SU-DHL-6 (cell line): Measurements from ENCODE around the gene KRTAP5-3.

ENCODE experiments used
- H2AFZ ChIP-seq: fragments of 200-600 bp; sonication (generic); 2 replicates; pipeline ENCODE4 v1.6.1; 2014; ENCODE audit warnings: low read depth, mild to moderate bottlenecking, moderate library complexity, mixed read lengths, antibody characterized with exemption, low read length; ENCODE audit not compliant: severe bottlenecking
- H3F3A ChIP-seq: fragments of 200-600 bp; shearing (Covaris generic); 2 replicates; pipeline ENCODE4 v1.6.0; 2016; ENCODE audit warnings: antibody characterized with exemption, mild to moderate bottlenecking; ENCODE audit not compliant: insufficient read depth
- H3K27ac ChIP-seq: fragments of 200-600 bp; sonication (generic); 2 replicates; pipeline ENCODE4 v1.5.1; 2016; ENCODE audit warnings: low read depth, mild to moderate bottlenecking, low read length, moderate library complexity, mixed read lengths
- H3K27me3 ChIP-seq: fragments of 200-600 bp; sonication (generic), shearing (Covaris generic); 2 replicates; pipeline ENCODE4 v1.6.0; 2014; ENCODE audit warnings: mild to moderate bottlenecking, low read length
- H3K36me3 ChIP-seq: fragments of 200-600 bp; sonication (generic); 2 replicates; pipeline ENCODE4 v1.6.1; 2014; ENCODE audit warnings: mild to moderate bottlenecking, low read length, mixed read lengths
- H3K4me2 ChIP-seq: fragments of 300-600, 200-600 bp; shearing (Covaris generic), sonication (generic); 2 replicates; pipeline ENCODE4 v1.6.0; 2014; ENCODE audit warnings: low read length, low read depth, mild to moderate bottlenecking; ENCODE audit not compliant: poor library complexity, severe bottlenecking
- H3K4me3 ChIP-seq: fragments of 200-600 bp; sonication (generic); 2 replicates; pipeline ENCODE4 v1.5.1; 2014; ENCODE audit warnings: antibody characterized with exemption, low read length, mild to moderate bottlenecking, mixed read lengths; ENCODE audit not compliant: insufficient read depth, poor library complexity, severe bottlenecking
- H3K79me2 ChIP-seq: fragments of 200-600 bp; sonication (generic); 2 replicates; pipeline ENCODE4 v1.6.1; 2014; ENCODE audit warnings: mild to moderate bottlenecking, low read length, moderate library complexity; ENCODE audit not compliant: insufficient read depth
- H3K9ac ChIP-seq: fragments of 200-600 bp; sonication (generic); 2 replicates; pipeline ENCODE4 v1.7.0; 2014; ENCODE audit warnings: mild to moderate bottlenecking, low read length
- H3K9me2 ChIP-seq: fragments of 200-600 bp; sonication (generic); replicated peaks from 2 replicates; pipeline ENCODE4 v1.6.1; 2014; ENCODE audit warnings: low read length; ENCODE audit not compliant: insufficient read depth
- H3K9me3 ChIP-seq: fragments of 200-600 bp; sonication (generic); 2 replicates; pipeline ENCODE4 v1.6.1; 2014; ENCODE audit warnings: low read length, mixed read lengths; ENCODE audit not compliant: insufficient read depth
- H4K20me1 ChIP-seq: fragments of 200-600 bp; sonication (generic); 2 replicates; pipeline ENCODE4 v1.6.1; 2014; ENCODE audit warnings: low read depth, mild to moderate bottlenecking, antibody characterized with exemption, low read length, moderate library complexity, mixed read lengths
- CTCF ChIP-seq: fragments of 200-600 bp; sonication (generic); IDR thresholded peaks from one replicate; pipeline ENCODE4 v1.5.1; 2017; ENCODE audit warnings: antibody characterized with exemption, mild to moderate bottlenecking, low read length, moderate library complexity; ENCODE audit not compliant: insufficient read depth, poor library complexity, severe bottlenecking
- EZH2phosphoT487 ChIP-seq: fragments of 200-600 bp; sonication (generic), shearing (Covaris generic); conservative IDR thresholded peaks from 2 replicates; pipeline ENCODE4 v1.6.1; 2018; ENCODE audit warnings: mild to moderate bottlenecking, antibody characterized with exemption, low read length, moderate library complexity, mixed read lengths

The KRTAP5-3 gene

GRCh38 chr11:1628506-1629325 lies 20.5 kb upstream of the KRTAP5-3 start:
- no peak overlapping the region for H3K9ac ChIP-seq
- no peaks in the 10 kb centered on the region for H3F3A ChIP-seq
- no peaks in the 10 kb centered on the region for H3K79me2 ChIP-seq
- H3K36me3 ChIP-seq = no peaks in the 10 kb centered on the region
- H4K20me1 ChIP-seq = no peaks in the 10 kb centered on the region
- H3K4me2 ChIP-seq = no peak overlapping the region
- no peak overlapping the region for H3K4me3 ChIP-seq
- no peaks in the 10 kb centered on the region for H3K27me3 ChIP-seq
- no peak overlapping the region for H3K27ac ChIP-seq
- no peaks in the 10 kb centered on the region for H3K9me2 ChIP-seq
- TF ChIP-seq CTCF (peak; percentile 98), EZH2phosphoT487 (no peak)
- no peak overlapping the region for H2AFZ ChIP-seq
- H3K9me3 ChIP-seq = no peaks in the 10 kb centered on the region

DNA sequence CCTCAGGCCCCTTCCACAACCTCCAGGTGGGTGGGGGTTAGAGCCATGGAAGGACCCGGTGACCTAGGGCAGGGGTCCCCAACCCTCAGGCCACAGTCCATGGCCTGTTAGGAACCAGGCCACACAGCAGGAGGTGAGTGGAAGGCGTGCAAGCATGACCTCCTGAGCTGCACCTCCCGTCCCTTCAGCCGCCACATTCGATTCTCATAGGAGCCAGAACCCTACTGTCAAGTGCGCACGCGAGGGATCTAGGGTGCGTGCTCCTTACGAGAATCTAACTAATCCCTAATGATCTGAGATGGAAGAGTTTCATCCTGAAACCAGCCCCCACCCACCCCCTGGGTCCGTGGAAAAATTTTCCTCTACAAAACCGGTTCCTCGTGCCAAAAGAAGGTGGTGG lies 17.3 kb upstream of the KRTAP5-3 start:
- no peak overlapping the region for H3K4me2 ChIP-seq
- no peaks in the 10 kb centered on the region for H3K9me3 ChIP-seq
- H3K9ac ChIP-seq = no peak overlapping the region
- H3K27me3 ChIP-seq = no peaks in the 10 kb centered on the region
- no peaks in the 10 kb centered on the region for H3K36me3 ChIP-seq
- no peaks in the 10 kb centered on the region for H4K20me1 ChIP-seq
- TF ChIP-seq CTCF (no peak), EZH2phosphoT487 (no peak)
- no peak overlapping the region for H3K27ac ChIP-seq
- no peaks in the 10 kb centered on the region for H3K9me2 ChIP-seq
- no peaks in the 10 kb centered on the region for H3F3A ChIP-seq
- H3K79me2 ChIP-seq = no peaks in the 10 kb centered on the region
- no peak overlapping the region for H2AFZ ChIP-seq
- no peak overlapping the region for H3K4me3 ChIP-seq

DNA sequence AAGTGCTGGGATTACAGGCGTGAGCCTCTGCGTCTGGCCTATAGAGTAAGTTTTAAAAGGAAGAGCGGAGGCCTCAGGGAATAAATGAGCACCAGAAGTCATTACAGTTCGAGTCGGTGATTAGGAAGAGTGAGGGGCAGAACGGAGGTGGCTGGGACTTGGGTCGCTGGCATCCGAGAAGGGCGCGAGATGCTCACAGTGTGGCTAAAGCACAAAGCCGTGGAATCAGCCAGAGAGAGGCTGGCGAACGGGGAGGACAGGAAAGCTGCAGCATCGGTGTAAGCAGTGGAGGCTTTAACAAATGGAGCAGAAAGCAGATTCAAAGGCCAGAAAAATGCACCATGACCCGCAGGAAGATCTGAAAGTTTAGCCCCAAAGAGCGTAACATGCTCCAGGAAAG lies 16.4 kb upstream of the KRTAP5-3 start:
- no peak for TF ChIP-seq EZH2phosphoT487
- no peak for TF ChIP-seq CTCF
- Histone ChIP-seq H3K9ac (no peak overlapping the region), H4K20me1 (no peaks in the 10 kb centered on the region; the same call in 1 of the 2 replicates), H2AFZ (no peak overlapping the region), H3K79me2 (no peaks in the 10 kb centered on the region), H3F3A (no peaks in the 10 kb centered on the region), H3K36me3 (no peaks in the 10 kb centered on the region), H3K9me3 (no peaks in the 10 kb centered on the region), H3K9me2 (no peaks in the 10 kb centered on the region), H3K4me3 (no peak overlapping the region), H3K27me3 (no peaks in the 10 kb centered on the region), H3K27ac (no peak overlapping the region), H3K4me2 (no peak overlapping the region)
